ENCODE results near the gene RFX2.

RFX2 gene

DNA sequence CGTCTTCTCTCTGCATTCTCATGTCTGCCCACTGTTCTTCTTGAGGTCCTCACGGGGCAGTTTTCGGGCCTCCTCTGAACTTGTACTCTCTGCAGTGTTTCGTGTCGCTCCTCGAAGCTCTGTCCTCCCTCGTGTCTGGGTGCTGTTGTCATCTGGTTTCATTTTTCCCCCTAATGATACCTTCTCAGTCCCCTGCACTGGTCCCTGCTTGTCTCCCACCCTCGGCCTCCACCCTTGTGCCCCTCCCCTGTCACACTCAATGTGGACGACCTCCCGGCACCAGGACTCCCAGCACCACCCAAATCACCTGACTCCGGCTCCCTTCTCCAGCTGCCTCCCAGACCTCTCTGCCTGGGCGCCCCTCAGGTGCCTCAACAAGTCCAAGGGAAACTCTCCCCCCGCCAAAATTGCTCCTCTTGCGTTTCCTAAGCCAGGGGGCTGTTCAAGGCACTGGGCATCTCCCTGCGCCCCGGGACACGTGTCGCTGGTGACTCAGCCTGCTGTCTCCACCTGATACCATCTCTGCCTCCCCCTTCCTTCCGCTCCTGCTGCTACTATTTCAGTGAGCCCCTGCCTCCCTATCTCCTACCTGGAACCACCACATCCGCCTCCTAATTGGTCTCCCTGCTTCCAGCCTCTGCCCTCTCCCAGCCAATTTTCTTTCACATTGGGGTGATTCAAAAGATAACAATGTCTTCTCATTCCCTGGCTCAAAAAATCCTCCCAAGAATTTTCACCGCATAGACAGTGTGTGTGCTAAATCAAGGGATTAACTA is 49.5 kb downstream of the RFX2 start:
- CTCF ChIA-PET = interaction anchor here (0.9 to 3.2 kb wide), 2 partner anchors 13 kb away, joined by 4 to 16 read pairs; no protein-coding TSS in a partner anchor
- TF ChIP-seq, protein P1, sequence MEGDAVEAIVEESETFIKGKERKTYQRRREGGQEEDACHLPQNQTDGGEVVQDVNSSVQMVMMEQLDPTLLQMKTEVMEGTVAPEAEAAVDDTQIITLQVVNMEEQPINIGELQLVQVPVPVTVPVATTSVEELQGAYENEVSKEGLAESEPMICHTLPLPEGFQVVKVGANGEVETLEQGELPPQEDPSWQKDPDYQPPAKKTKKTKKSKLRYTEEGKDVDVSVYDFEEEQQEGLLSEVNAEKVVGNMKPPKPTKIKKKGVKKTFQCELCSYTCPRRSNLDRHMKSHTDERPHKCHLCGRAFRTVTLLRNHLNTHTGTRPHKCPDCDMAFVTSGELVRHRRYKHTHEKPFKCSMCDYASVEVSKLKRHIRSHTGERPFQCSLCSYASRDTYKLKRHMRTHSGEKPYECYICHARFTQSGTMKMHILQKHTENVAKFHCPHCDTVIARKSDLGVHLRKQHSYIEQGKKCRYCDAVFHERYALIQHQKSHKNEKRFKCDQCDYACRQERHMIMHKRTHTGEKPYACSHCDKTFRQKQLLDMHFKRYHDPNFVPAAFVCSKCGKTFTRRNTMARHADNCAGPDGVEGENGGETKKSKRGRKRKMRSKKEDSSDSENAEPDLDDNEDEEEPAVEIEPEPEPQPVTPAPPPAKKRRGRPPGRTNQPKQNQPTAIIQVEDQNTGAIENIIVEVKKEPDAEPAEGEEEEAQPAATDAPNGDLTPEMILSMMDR (IDR thresholded peaks at IDR 0.05; ENCODE audit: control extremely low read depth, extremely low read depth, low read depth, missing control alignments) = no peak
- POLR2A ChIA-PET = no interaction called here
- DNase-seq (ENCODE audit: extremely low spot score) = no peak

DNA sequence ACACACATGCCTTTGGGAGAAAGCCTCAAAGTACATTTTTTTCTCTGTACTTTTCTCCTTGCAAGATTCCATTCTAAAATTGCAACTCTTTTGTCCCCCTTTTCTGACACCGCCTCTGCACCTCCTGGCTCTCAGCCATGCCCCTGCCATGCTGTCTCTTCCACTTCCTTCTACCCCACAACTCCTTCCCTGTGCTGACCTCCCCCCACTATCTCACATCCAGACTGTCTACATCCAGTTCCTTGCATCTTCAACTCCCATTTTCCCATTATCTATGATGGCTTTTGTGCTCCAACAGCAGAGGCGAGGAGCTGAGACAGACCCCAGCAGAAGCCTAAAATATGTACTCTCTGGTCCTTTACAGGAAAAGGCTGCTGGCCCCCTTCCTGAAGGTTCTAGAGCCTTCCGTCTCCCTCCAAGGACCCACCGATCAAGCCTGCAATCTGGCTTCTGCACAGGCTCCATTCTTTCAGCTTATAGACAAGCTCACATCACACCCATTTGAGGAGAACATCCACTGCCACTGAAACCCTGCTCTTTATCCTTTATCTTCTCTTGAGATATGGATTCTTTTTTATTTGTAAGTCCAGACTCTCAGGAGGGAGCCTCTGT is 50.2 kb downstream of the RFX2 start:
- TF ChIP-seq, protein P1 (IDR thresholded peaks at IDR 0.05; ENCODE audit: control extremely low read depth, extremely low read depth, low read depth, missing control alignments) = no peak
- ChIA-PET POLR2A (no interaction called here), CTCF (interaction anchor here (0.9 to 1.5 kb wide), 2 partner anchors 11 to 12 kb away, joined by 3 to 4 read pairs; no protein-coding TSS in a partner anchor)
- DNase-seq (ENCODE audit: extremely low spot score) = no peak

DNA sequence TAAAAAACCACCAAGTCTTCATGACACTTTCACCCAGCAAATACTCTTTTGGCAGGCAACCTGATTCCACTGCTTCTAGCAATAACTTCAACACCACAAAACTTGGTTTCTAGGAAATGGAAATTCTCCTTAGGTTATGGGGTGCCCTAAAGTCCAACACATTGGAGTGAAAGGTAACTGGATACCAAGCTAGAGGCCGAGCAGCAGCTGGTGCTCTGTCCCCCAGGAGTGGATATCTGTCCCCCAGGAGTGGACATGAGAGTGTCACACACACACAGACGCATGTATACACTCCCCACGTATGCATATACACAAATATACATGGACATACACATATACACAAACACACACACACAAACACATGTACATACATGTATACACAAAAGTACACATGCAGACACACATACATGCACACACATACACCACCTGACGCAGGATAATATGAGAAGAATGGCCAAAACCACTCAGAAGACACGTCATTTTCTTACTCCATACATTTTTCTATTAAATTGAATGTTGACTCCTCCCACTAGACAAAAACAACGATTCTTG is 50.8 kb downstream of the RFX2 start:
- ChIA-PET CTCF (interaction anchor here (1.5 kb wide), 1 partner anchor 11 kb away, joined by 3 read pairs; no protein-coding TSS in a partner anchor), POLR2A (no interaction called here)
- no peak for DNase-seq (ENCODE audit: extremely low spot score)
- TF ChIP-seq, protein P1 (IDR thresholded peaks at IDR 0.05; ENCODE audit: control extremely low read depth, extremely low read depth, low read depth, missing control alignments) = no peak

DNA sequence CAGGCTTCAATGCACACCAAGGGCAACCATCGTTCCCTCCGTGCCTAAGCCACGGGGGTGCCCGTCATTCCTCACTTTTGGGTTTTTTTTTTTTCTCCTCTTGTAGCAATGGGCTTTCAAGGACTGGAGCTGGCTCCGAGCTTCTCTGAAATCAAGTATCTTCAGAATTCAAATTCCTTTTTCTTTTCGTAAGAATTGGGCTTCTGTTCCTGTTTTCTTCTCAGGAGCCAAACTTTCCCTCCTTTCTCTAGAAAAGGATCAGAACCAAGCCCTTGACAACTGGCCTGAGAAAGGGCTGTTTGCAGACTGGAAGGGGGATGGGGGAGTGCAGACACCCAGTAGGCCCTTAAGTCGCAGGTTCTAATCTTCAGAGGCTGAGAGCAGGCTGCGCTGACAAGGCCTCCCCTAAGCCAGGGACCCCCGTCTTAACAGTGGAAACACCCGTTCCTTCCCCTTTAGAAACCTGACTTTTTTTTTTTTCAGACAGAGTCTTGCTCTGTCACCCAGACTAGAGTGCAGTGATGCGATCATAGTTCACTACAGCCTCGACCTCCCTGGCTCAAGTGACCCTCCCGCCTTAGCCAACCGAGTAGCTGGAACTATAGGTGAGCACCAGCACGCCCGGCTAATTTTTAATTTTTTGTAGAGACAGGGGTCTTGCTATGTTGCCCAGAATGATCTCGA is 51.6 kb downstream of the RFX2 start:
- CTCF ChIA-PET = interaction anchor here (1.5 kb wide), 1 partner anchor 10 kb away, joined by 3 read pairs; no protein-coding TSS in a partner anchor
- TF ChIP-seq, protein P1 (IDR thresholded peaks at IDR 0.05; ENCODE audit: control extremely low read depth, extremely low read depth, low read depth, missing control alignments) = no peak
- POLR2A ChIA-PET = no interaction called here
- no peak for DNase-seq (ENCODE audit: extremely low spot score)

DNA sequence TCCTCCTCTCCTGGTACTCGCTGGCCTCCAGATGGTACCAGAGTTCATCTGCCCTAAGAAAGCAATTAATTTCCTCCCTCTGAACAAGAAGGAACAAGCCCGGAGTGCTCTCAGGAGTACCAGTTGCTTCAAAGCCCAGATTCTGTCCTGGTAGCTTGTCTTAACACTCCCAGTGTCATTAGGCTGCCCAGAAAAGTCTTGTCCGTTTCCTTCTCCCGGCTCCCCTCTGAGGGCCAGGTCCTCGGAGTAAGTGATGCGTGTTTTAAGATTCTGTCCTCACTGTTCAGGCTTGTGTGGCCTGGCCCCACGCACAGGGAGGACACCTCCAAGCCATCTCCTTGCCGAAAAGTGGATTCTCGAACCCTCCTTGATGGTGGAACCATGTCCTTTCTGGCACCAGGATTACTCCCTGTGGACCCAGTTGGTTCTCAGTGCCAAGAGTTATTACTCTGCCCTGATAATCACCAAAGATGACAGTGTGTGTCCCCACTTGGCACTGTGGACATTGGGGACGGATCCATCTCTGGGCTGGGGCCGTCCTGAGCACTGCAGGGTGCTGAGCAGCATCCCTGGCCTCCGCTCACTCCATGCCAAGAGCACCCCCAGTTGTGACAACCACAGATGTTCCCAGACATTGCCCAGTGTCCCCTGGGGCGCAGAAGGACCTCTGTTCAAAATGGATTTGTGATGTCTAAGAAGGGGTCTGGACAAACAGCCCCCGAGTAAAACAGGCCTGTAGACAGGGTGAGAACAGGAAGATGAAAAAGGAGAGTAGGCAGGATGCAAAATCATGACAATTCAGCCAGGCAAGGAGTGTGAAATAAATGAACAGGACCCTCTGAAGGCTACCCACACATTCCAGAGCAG is 52.4 kb downstream of the RFX2 start:
- ChIA-PET CTCF (interaction anchor here (0.9 to 2.4 kb wide), 3 partner anchors 9 to 69 kb away, joined by 3 to 8 read pairs (median 6); no protein-coding TSS in a partner anchor), POLR2A (no interaction called here)
- DNase-seq (ENCODE audit: extremely low spot score) = no peak
- TF ChIP-seq, protein P1 (IDR thresholded peaks at IDR 0.05; ENCODE audit: control extremely low read depth, extremely low read depth, low read depth, missing control alignments) = no peak

Data from GM10248 (cell line).